UCSD-AML1 (cell line): Measurements from ENCODE around the gene TPD52L1.
"Not testable (repeated sequence)": the region's sequence is repeated elsewhere in the genome, so short reads cannot be mapped to it uniquely, and the experiment has no call there.

ENCODE experiments used
- DNase-seq: peaks from one replicate; lab custom pipeline; 2025; ENCODE audit not compliant: unreplicated experiment; lab: John Stamatoyannopoulos, UW

Gene TPD52L1

DNA sequence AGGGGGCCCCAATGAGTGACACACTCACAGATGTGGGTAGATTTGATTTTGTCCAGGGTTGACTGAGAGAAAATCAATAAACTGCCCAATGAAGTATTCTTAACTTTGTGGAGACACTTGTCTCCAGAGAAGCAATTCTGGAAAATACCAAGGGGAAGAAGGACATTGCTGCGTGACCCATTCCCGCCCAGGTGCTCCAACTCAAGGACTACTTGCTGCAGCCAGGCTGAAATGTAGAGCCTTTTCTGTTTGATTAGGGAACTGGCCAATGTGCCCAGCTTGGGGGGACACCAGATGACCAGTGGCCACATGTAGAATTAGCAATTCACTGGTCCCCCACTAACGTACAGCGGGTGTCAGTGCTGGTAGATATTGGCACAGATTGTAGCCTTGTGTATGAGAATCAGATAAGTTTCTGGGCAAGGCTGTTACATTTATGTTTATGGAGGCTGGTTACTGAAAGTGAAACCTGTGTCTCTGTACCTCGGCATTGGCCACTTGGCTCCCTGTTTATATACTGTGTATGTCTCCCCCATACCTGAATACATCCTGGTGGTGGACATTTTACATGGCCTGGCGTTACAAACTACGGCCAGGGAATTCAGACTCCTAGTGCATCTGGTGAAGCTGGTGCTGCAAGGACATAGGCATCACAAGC lies 115.9 kb downstream of the TPD52L1 start:
- no peak for DNase-seq

DNA sequence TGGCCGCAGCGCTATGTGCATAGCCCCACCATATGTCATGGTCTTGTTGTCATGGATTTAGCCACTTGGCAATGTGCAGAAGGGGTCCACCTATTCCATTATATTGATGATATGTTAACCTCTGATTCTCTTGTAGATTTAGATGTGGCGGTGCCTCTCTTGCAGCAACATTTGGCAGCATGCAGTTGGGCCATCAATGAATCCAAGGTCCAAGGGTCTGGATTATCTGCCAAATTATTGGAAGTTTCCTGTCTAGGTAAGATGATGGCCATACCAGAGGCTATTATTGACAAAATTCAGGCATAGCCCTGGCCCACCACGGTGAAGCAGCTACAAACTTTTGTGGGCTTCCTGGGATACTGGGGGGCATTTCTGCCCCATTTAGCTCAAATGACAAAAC lies 116.8 kb downstream of the TPD52L1 start:
- no peak for DNase-seq

DNA sequence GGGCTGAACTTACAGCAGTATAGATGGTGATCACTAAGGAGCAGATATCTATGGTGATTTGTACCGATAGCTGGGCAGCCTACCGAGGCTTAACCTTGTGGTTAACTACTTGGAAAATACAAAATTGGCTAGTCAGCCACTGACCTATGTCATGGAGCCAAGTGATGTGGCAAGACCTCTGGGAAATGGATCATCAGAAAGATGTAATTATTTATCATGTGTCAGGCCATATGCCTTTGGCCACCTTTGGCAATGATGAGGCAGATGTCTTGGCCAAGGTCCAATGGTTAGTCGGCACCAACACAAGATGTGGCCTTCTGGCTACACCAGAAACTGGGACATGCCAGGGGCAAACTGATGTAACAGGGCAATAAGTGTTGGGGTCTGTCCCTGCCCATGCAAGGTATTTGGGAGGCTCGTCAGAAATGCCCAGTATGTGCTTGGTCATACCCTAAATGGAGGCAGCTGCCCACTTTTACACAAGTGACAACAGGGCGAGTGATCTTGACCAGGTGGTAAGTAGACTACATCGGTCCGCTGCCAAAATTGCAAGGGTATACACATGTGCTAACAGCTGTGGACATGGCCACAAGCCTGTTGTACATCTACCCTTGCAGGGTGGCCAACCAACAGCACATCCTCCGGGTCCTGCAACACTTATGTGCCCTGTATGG lies 118.0 kb downstream of the TPD52L1 start:
- no peak for DNase-seq

DNA sequence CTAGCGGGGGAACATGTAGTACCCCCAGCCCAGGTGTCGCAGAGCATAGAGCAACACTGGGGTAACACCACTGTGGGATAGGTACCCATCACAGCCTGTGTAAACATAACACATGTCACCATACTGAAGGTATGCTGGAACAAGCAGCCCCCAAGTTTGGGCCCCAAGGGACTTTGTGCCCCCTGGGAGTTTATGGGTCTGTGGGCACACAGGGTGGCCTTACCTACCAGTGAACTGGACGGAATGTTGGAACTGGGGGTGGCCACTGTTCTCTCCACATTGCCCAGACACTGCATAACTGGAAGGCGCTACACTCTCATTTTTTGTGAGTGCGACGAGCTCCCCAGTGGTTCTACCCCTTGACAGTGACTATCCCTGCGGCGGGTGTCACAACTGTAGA lies 119.7 kb downstream of the TPD52L1 start:
- DNase-seq, result no peak

DNA sequence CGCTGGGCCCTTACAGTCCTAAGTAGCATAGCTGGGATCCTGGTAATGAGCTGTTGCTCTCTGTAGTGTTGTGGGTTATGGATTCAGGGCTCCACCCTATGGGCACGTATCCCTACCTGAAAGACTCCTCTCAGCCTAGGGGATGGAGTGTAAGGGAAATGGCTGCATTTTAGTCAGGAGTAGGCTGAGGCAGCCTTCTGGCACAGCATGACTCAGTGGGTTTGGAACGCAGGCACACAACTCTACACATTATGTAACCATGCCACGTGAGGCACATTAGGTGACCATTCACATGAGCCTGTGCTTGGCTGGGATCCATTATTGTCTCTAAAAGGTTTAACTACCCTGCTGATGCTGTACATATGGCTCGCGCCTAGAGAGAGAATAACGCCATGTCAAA lies 120.4 kb downstream of the TPD52L1 start:
- DNase-seq, result no peak

DNA sequence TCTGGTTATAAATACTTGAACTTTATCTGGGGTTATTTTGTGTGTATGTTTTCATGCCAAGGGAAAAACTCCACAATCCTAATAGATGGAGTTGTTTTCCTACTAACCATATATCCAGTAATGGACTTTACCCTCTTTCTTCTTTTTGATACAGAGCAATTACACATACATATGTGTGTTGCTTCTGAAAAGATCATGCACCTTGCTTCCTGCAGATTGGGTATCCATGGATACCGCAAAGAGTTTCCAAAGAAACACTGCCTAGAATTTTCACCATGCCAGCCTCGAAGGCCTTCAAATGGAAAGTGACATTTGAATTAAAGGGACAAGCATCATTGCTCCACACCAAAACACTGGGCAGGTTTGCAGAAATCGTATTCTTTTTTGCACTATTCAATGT lies 121.4 kb downstream of the TPD52L1 start:
- no peak for DNase-seq

DNA sequence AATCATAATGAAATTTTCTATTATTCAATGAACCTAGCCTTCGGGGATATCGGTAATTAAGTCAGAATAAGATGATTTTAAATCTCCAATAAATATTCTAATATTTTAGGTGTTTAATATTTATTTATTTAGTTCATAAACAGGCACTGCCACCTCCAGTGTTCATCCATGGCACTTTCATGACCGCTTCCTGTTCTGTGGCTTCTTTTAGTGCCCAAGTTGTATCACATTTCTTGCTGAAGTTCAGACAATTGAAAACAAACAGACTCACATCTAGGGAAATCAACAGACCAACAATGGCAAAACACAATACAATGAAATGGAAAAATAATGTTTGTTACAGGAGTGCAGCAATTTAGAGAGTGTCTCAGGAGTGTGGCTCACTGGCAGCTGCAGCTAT lies 122.2 kb downstream of the TPD52L1 start:
- DNase-seq, result no peak

DNA sequence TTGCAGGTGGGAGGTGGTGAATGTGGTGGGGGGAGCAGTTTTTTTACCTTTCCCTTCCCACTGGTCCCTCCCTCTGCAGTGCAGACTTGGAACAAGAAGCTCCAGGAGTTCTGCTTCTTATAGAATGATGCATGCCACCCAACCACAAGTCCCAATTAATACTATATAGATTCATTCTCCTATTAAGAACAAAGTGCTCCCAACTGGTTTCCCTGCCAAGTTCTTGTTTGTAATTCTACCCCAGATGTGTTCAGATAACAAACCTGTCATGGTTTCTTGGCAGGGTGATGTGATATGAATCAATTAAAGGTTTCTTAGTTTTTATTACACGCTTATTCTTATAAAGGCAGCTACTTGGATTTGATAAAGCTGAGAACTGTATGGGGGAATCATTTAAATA lies 124.3 kb downstream of the TPD52L1 start:
- DNase-seq, result no peak

DNA sequence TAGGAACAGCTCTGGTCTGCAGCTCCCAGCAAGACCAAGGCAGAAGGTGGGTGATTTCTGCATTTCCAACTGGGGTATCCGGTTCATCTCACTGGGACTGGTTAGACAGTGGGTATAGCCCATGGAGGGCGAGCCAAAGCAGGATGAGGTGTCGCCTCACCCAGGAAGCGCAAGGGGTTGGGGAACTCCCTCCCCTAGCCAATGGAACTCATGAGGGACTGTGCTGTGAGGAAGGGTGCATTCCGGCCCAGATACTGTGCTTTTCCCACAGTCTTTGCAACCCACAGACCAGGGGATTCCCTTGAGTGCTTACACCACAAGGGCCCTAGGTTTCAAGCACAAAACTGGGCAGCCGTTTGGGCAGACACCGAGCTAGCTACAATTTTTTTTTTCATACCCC lies 126.4 kb downstream of the TPD52L1 start:
- DNase-seq, result no peak

DNA sequence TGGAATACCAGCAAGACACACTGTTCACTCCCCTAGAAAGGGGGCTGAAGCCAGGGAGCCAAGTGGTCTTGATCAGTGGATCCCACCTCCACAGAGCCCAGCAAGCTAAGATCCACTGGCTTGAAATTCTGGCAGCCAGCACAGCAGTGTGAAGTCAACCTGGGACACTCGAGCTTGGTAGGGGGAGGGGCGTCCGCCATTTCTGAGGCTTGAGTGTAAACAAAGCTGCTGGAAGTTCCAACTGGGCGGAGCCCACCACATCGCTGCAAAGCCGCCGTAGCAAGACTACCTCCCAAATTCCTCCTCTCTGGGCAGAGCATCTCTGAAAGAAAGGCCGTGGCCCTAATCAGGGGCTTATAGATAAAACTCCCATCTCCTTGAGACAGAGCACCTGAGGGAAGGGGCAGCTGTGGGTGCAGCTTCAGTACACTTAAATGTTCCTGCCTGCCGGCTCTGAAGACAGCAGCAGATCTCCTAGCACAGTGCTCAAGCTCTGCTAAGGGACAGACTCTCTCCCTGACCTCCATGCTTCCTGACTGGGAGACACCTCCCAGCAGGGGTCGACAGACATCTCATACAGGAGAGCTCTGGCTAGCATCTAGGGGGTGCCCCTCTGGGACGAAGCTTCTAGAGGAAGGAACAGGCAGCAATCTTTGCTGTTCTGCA lies 126.9 kb downstream of the TPD52L1 start:
- not testable (repeated sequence) for DNase-seq

DNA sequence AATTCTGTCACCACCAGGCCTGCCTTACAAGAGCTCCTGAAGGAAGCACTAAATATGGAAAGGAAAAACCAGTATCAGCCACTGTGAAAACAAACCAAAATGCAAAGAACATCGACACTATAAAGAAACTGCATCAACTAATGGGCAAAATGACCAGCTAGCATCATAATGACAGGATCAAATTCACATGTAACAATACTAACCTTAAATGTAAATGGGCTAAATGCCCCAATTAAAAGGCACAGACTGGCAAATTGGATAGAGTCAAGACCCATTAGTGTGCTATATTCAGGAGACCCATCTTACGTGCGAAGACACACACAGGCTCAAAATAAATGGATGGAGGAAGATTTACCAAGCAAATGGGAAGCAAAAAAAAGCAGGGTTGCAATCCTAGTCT lies 128.9 kb downstream of the TPD52L1 start:
- DNase-seq, result not testable (repeated sequence)

DNA sequence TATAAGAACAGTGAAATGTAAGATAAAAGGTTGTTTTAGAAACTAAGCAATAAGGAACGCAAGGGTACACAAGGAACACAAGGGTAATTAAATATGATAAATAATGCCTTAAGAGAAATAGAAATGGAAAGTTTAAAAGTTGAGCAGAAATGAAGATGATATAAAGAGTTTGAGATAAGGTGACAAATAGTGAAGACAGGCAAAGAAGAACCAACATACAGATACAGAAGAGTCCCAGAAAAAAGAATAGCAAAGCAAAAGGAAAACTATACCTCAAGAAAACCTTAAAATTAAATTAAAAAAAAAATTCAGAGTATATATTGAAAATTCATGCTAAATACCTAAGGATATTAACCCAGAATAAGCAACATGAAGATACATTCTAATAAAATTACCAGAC lies 131.8 kb downstream of the TPD52L1 start:
- no peak for DNase-seq

DNA sequence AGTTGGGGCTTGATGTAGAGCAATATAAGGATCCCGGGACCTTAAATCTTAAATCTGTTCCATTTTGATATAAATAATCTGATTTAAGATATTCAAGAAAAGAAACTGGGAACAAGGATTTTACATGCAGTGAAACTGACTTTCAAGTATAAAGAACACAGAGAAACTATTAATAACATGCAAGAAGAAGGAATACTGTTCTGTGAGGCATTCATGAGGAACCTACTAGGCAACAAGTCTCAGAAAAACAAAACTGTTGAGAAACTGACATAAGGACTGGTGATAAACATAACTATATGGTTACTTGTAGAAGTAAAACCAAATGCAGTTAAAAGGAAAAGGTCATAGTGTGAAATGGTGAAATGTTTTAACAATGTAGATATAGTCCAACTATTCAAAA lies 132.4 kb downstream of the TPD52L1 start:
- DNase-seq, result no peak

DNA sequence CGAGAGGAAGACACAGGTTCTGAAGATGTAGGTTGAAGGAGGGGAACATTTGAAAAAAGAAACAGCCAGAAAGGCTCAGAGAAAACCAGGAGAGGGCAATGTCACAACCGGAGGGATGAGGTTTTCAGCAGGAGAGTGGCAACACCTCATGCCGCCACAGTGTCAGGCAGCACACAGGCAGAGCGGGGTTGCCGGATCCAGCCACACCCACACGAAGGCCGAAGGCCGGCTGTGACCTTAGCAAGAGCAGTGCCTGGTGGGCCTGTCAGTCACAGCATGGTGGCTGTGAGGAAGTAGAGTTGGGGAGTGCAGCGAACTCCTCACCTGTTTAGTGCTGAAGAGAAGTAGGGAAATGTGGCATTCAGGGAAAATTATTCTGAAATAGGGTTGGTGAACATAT lies 134.1 kb downstream of the TPD52L1 start:
- DNase-seq, result no peak

DNA sequence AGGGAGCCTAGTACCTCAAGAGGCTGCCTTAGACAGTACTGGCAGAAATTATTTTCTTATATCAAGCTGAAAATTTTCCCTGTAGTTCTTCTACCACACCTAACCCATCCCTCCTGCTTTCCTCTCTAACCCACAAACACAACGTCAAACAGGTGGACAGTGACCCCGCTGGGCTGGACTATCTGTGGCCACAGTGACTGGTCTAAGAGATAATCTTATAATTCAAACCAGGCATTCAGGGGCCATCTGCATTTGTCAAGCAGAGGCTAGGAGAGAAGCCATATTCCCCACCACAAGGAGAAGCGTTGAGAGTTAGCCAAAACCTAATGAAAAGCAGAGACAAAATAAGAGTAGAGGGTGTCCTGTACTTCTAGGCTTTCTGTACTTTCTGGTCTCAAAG lies 140.0 kb downstream of the TPD52L1 start:
- no peak for DNase-seq

DNA sequence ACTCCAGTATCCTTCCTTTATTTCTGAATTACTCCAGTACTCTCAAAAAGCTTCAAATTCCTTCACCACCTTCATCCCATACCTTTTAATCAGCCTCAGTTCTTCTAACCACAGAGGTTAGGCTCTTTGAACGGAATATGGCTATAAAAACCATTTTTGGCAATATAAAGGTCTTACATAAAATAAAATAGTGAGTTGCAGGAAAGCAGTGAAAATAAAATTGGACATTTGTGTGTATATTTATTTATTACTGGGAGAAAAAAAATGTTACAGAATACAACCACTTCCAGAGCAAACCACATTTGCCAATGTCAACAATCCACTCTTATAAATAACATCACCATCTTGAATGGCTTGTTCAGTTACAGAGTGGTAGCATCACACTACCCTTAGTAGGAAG lies 140.5 kb downstream of the TPD52L1 start:
- DNase-seq, result no peak

DNA sequence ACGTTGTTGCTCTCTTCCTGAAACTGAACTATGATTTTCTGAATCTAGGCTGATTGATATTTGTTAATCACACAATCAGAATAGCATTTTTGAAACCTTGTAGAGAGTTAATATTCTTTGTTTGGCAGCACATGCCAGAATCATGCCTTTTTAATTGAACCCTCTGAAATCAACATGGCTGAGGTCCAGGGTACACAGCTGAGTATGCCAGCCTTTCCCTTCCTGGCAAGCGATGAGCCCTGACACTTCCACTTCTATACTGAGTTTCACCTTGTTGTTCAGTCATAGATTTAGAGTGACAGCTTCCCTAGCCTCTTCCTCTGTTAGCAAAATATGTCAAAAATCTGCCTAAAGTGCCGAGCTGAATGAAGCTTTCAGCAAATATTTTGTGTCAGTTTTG lies 141.4 kb downstream of the TPD52L1 start:
- no peak for DNase-seq

DNA sequence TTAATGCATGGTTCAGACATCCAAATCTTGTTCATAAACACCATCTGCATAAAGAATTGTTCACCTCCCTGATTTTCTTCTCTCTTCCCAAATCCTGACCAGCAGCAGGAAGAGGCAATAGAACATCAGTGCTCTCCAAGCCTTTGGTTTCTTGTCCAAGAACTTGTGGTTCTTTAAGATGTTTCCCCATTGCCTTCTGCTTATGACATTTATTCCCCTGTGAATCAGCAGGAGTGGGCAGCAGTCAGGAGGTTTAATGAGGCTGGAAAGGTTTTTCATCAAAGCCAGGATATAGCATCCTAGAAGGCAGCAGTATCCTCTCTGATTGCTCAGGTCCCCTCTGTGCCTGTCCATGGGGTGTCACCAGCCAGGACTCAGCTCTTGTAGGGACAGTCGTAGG lies 142.9 kb downstream of the TPD52L1 start:
- no peak for DNase-seq

DNA sequence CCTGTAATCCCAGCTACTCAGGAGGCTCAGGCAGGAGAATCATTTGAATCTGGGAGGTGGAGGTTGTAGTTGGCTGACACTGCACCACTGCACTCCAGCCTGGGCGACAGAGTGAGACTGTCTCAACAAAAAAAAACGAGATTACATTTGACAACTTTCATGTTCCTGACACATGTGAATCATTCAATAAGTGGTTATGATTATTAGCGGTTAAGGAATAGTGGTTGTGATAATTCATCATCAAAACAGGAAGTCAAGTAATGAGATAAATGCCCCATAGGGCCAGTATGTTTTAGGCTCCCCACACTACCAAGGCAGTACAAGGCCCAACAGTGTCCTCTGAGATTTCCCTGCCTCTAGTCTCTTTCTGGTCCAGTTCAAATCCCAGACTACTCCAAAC lies 145.7 kb downstream of the TPD52L1 start:
- no peak for DNase-seq

DNA sequence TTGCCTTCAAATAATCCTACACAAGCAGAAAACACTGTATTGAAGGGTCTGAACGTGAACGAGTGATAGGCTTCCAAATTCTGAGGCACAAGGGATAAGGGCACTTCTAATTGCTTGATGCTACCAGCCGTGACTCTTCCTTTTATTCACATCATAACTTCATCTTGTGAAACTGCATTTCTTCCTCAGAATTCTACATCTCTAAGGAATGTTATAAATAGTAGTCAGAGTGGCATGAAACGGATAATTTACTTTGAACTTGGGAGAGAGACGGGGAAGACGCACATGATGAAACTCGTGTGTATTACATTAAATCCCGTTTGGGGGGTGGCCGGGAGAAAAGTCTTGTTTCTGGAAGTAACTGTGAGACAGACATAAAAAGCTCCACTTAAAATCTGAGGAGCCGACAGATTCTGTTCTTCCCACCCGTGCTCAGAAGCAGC lies 147.4 kb downstream of the TPD52L1 start:
- DNase-seq, result no peak

DNA sequence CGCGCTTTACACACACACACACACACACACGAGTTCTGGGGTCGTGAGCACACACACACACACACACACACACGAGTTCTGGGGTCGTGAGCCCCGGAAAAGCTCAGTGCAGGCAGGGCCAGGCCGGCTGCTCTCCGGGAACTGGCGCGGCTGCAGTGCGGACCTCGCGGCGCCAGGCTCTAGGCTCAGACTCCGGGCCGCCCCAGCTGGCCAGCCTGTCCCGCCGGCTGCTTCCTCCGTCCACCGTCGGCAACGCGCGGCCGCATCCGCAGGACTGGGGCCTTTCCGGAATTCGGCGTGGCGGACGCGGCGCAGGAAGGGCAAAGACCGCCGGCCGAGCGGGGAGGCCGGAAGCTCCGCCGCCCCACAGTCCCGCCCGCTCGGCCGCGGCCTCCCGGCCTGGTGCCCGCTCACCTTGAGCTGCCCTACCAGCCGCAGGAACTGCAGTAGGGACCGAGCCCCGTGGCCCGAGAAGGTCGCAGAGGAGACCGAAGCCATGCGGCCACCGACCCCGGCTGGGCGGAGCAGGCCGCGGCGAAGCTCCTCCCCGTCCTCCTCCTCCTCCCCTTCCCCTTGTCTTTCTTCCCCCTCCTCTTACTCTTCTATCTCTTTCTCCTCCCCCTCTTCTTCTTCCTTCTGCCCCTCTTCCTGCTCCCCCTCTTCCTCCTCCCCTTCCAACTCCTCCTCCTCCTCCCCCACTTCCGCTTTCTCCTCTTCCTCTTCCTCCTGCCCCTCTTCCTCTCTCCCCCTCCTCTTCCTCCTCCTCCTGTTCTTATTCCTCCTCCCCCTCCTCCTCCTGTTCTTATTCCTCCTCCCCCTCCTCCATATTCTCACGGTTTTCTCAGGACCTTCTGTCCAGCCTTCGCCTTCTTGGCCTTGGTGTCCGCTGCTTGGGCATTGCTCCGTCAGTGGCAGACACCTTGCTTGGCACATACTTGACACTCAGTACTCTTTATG lies 148.1 kb downstream of the TPD52L1 start, which contains the start of gene HDDC2:
HDDC2 (minus strand) TSS at position 533 of the 957 bp plus-strand sequence; CDS start at position 498, 35 bp downstream.
- DNase-seq, result peak; percentile 79
